Measurements from ENCODE around the gene CNGA2. TPM values are rescaled to one million over a fixed set of nuclear protein-coding genes. Genes with fewer than 3 reads are reported as not detected.
A peak's percentile ranks its signal among the peaks of the same experiment; 100 is the strongest.
"Not testable (repeated sequence)": the region's sequence is repeated elsewhere in the genome, so short reads cannot be mapped to it uniquely, and the experiment has no call there.

Gene CNGA2
- total RNA-seq, 2 donors from 2014 or later, result not detected

GRCh38 chrX:151694661-151695582, 39.6 kb upstream of the CNGA2 start, which contains the start of gene PRRG3:
Gene PRRG3 (plus strand): TSS chrX:151695458. CDS start chrX:151698815, 3,357 bp downstream.
- H3K9me3 ChIP-seq, result no peaks in the 10 kb centered on the region
- no peak for DNase-seq (ENCODE audit: low spot score)
- H3K36me3 ChIP-seq, result no peaks in the 10 kb centered on the region
- TF ChIP-seq CTCF (IDR thresholded peaks at IDR 0.05), result no peak
- H3K27ac ChIP-seq, result no peak within 1 kb of the TSS
- H3K4me3 ChIP-seq, result peak within 1 kb of the TSS in 1 of 2 donors; percentile 45
- no peaks in the 10 kb centered on the region for H3K27me3 ChIP-seq
- no peaks in the 10 kb centered on the region for H3K4me1 ChIP-seq

- Histone ChIP-seq H3K36me3 (no peaks in the 10 kb centered on the region), H3K4me1 (no peaks in the 10 kb centered on the region), H3K4me3 (peak overlapping the region in 1 of 2 donors; percentile 45), H3K27me3 (no peaks in the 10 kb centered on the region), H3K27ac (no peak overlapping the region), H3K9me3 (no peaks in the 10 kb centered on the region)
- TF ChIP-seq CTCF (IDR thresholded peaks at IDR 0.05), result no peak
- DNase-seq (ENCODE audit: low spot score), result no peak
Measured at GRCh38 chrX:151695583-151696340, 38.8 kb upstream of the CNGA2 start.

GRCh38 chrX:151697082-151697481, 37.5 kb upstream of the CNGA2 start:
- H3K27ac ChIP-seq; DNase-seq (ENCODE audit: low spot score); H3K4me3 ChIP-seq; H3K36me3 ChIP-seq; H3K9me3 ChIP-seq; H3K4me1 ChIP-seq; H3K27me3 ChIP-seq: not testable (repeated sequence)

GRCh38 chrX:151697522-151697921, 37.0 kb upstream of the CNGA2 start:
- Histone ChIP-seq H3K36me3 (no peaks in the 10 kb centered on the region), H3K27me3 (no peaks in the 10 kb centered on the region), H3K27ac (no peak overlapping the region), H3K9me3 (no peaks in the 10 kb centered on the region), H3K4me3 (no peak overlapping the region), H3K4me1 (no peaks in the 10 kb centered on the region)
- TF ChIP-seq CTCF (IDR thresholded peaks at IDR 0.05), result no peak
- no peak for DNase-seq (ENCODE audit: low spot score)

- Histone ChIP-seq H3K4me3 (no peak overlapping the region), H3K4me1 (no peaks in the 10 kb centered on the region), H3K36me3 (no peaks in the 10 kb centered on the region), H3K27me3 (no peaks in the 10 kb centered on the region), H3K27ac (no peak overlapping the region), H3K9me3 (no peaks in the 10 kb centered on the region)
- DNase-seq (ENCODE audit: low spot score), result no peak
- no peak for TF ChIP-seq CTCF (IDR thresholded peaks at IDR 0.05)
Measured at GRCh38 chrX:151698485-151698884, 36.1 kb upstream of the CNGA2 start.

- DNase-seq (ENCODE audit: low spot score), result no peak
- no peak for TF ChIP-seq CTCF (IDR thresholded peaks at IDR 0.05)
Measured at GRCh38 chrX:151699746-151700145, 34.8 kb upstream of the CNGA2 start.

More at GRCh38 chrX:151699746-151700145, 34.8 kb upstream of the CNGA2 start:
- no peak overlapping the region for H3K27ac ChIP-seq
- no peaks in the 10 kb centered on the region for H3K36me3 ChIP-seq
- H3K9me3 ChIP-seq, result no peaks in the 10 kb centered on the region
- H3K27me3 ChIP-seq, result no peaks in the 10 kb centered on the region
- H3K4me3 ChIP-seq, result no peak overlapping the region
- H3K4me1 ChIP-seq, result no peaks in the 10 kb centered on the region
